GM18858 (cell line): ENCODE data around the gene DNAH14.
"Not testable (repeated sequence)": the region's sequence is repeated elsewhere in the genome, so short reads cannot be mapped to it uniquely, and the experiment has no call there.

Source experiments
- ATAC-seq: cut with Tn5 transposase; IDR thresholded peaks from one replicate; pipeline ENCODE4 v1.9.1; 2021; ENCODE audit not compliant: unreplicated experiment

The DNAH14 gene

GRCh38 chr1:224991550-224991949 lies 62.1 kb downstream of the DNAH14 start:
- ATAC-seq: not testable (repeated sequence)

GRCh38 chr1:224995602-224996001 lies 66.1 kb downstream of the DNAH14 start:
- no peak for ATAC-seq

- ATAC-seq: no peak
Measured at GRCh38 chr1:224996266-224996665, 66.8 kb downstream of the DNAH14 start.

GRCh38 chr1:224998185-224998584 lies 68.7 kb downstream of the DNAH14 start:
- no peak for ATAC-seq

GRCh38 chr1:225004396-225004795 lies 74.9 kb downstream of the DNAH14 start:
- no peak for ATAC-seq

GRCh38 chr1:225006352-225006751 lies 76.9 kb downstream of the DNAH14 start:
- not testable (repeated sequence) for ATAC-seq

- not testable (repeated sequence) for ATAC-seq
Measured at GRCh38 chr1:225008050-225008449, 78.6 kb downstream of the DNAH14 start.

GRCh38 chr1:225021037-225021436 lies 91.6 kb downstream of the DNAH14 start:
- ATAC-seq: no peak

GRCh38 chr1:225026701-225027100 lies 97.2 kb downstream of the DNAH14 start:
- ATAC-seq: no peak

GRCh38 chr1:225036441-225036840 lies 107.0 kb downstream of the DNAH14 start:
- not testable (repeated sequence) for ATAC-seq

GRCh38 chr1:225042263-225042662 lies 112.8 kb downstream of the DNAH14 start:
- ATAC-seq: no peak

- ATAC-seq: no peak
Measured at GRCh38 chr1:225044258-225044657, 114.8 kb downstream of the DNAH14 start.

GRCh38 chr1:225049594-225049993 lies 120.1 kb downstream of the DNAH14 start:
- no peak for ATAC-seq

- no peak for ATAC-seq
Measured at GRCh38 chr1:225063722-225064121, 134.2 kb downstream of the DNAH14 start.

GRCh38 chr1:225070972-225071371 lies 141.5 kb downstream of the DNAH14 start:
- no peak for ATAC-seq

GRCh38 chr1:225097175-225097574 lies 167.7 kb downstream of the DNAH14 start:
- no peak for ATAC-seq

GRCh38 chr1:225111000-225111399 lies 181.5 kb downstream of the DNAH14 start:
- ATAC-seq: no peak

- no peak for ATAC-seq
Measured at GRCh38 chr1:225113265-225113664, 183.8 kb downstream of the DNAH14 start.

GRCh38 chr1:225114354-225114990 lies 185.0 kb downstream of the DNAH14 start:
- no peak for ATAC-seq

GRCh38 chr1:225119307-225119706 lies 189.8 kb downstream of the DNAH14 start:
- ATAC-seq: no peak

GRCh38 chr1:225121095-225121494 lies 191.6 kb downstream of the DNAH14 start:
- ATAC-seq: no peak

GRCh38 chr1:225131869-225132268 lies 202.4 kb downstream of the DNAH14 start:
- ATAC-seq: no peak

- no peak for ATAC-seq
Measured at GRCh38 chr1:225137976-225138375, 208.5 kb downstream of the DNAH14 start.
